A549 treated with CORT108297 at 1 μM for 4 hours (cell line): ENCODE data around the gene NHLRC2. TPM values are rescaled to one million over a fixed set of nuclear protein-coding genes. Genes with fewer than 3 reads are reported as not detected.

ENCODE experiments used
- total RNA-seq: library from RNA; stranded (reverse); fragments of 200-300 nt; extraction: Qiagen RNA extraction; gene quantifications from 5 replicates; pipeline ENCODE4 v1.2.3, GENCODE V29; 2022

The NHLRC2 gene
- 5.4 to 7.6 TPM (median 6.4 TPM) in 5 replicates for total RNA-seq

DNA sequence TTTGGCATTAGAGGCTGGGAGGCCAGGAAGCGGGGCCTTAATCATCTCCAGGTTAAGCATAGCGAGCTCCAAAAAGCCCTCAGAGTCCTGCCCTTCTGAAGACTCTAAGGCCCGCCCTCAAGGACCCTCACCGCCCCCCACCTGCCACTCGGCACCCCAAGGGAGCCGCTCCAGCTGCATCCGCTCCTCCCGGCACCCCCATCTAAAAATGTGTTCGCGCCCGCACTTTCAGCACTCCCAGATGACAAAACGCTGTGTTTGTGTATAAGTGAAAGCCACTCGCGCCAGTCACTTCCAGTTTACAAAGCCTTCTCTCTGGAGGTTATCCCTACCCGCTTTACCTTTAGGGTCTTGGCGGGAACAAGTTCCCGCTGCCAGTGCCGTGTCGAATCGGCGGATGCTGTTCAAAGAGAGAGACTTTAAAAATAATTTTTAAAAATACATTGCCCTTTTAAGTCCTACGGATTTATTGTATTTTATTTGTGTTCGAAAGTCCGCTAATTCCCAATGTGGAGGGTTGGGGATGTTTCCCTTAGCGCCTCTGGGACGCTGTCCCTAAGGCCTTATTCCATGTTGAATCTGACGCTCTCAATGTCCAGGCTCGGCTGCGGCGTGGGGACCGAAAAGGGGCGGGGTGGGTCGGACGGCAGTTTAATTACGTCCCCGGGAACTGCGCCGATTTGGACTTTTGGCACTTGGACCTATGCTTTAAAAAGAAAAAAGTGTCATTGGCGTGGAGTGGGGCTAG, at the start of gene NHLRC2, which contains the start of gene DCLRE1A:
TSS of gene NHLRC2 (plus strand) at position 649 of the 748 bp plus-strand sequence. CDS start 212 bp downstream, outside the sequence.
TSS of gene DCLRE1A (minus strand) at position 70 of the 748 bp plus-strand sequence. CDS start 900 bp downstream, outside the sequence.

Other genes starting within 250 kb of the NHLRC2 start
- gene NRAP, start 190.6 kb upstream of the NHLRC2 start, total RNA-seq, result 0.01 TPM in 1 of 5 replicates, not detected in the others
- 29.6 to 42.0 TPM (median 31.8 TPM) in 5 replicates for gene CASP7, start 174.7 kb upstream of the NHLRC2 start, total RNA-seq
- gene PLEKHS1, start 103.0 kb upstream of the NHLRC2 start, total RNA-seq, result 0.03 to 0.09 TPM (median 0.07 TPM) in 4 of 5 replicates, not detected in the other
- 8.8 to 11.0 TPM (median 9.8 TPM) in 5 replicates for gene DCLRE1A, start 579 bp upstream of the NHLRC2 start, total RNA-seq
- gene ADRB1, start 189.2 kb downstream of the NHLRC2 start, total RNA-seq, result 0.59 to 0.94 TPM (median 0.78 TPM) in 5 replicates